ENCODE measurements around the gene ARFIP1. TPM values are rescaled to one million over a fixed set of nuclear protein-coding genes. Genes with fewer than 3 reads are reported as not detected.

ARFIP1 gene
- total and polyA plus RNA-seq, 2 of the 8 experiments (the other 6 are each of a cell fraction or from before 2014, with no cell fraction given): 13.5 to 38.0 TPM

- TF ChIP-seq CHD7 (IDR thresholded peaks at IDR 0.05; ENCODE audit: insufficient replicate concordance, low read length) (no peak), ZNF274 (IDR thresholded peaks at IDR 0.05; ENCODE audit: borderline replicate concordance, extremely low read depth, low read length) (no peak), RNF2 (IDR thresholded peaks at IDR 0.05; ENCODE audit: borderline replicate concordance, low read depth, low read length, missing control alignments, poor library complexity, severe bottlenecking) (no peak), NRF1 (IDR thresholded peaks at IDR 0.05; ENCODE audit: low read depth, low read length) (no peak), TEAD4 (IDR thresholded peaks at IDR 0.05; ENCODE audit: low read depth, low read length) (no peak), MAX (IDR thresholded peaks at IDR 0.05) (no peak), RFX5 (IDR thresholded peaks at IDR 0.05; ENCODE audit: borderline replicate concordance, low read depth, low read length) (no peak), HDAC2 (IDR thresholded peaks at IDR 0.05; ENCODE audit: borderline replicate concordance in 1 of 2, low read depth in 2 of 2, low read length in 2 of 2) (no peak), KDM5A (IDR thresholded peaks at IDR 0.05; ENCODE audit: low read length) (no peak), RAD21 (IDR thresholded peaks at IDR 0.05 in 1 of 2, conservative IDR thresholded peaks at IDR 0.05 in 1 of 2; ENCODE audit: low read depth in 2 of 2, low read length in 2 of 2) (no peak)
These were observed 31.1 kb upstream of the ARFIP1 start (continued) for GRCh38 chr4:152748619-152749018.
